Mucosa of descending colon (tissue), 3 donors: Measurements from ENCODE around the gene MPPED2. TPM values are rescaled to one million over a fixed set of nuclear protein-coding genes. Genes with fewer than 3 reads are reported as not detected.
A peak's percentile ranks its signal among the peaks of the same experiment; 100 is the strongest.

ENCODE experiments used
- ATAC-seq: fragments of 200-7000 bp; cut with Tn5 transposase; one replicate; pipeline ENCODE4 v1.9.1; 2020; ENCODE audit warnings: mild to moderate bottlenecking, moderate library complexity
- DNase-seq, 3 donors: peaks; one replicate each; pipeline ENCODE4 v3.0.0-alpha.2; 2020
- H3K36me3 ChIP-seq: fragments of 200-600 bp; one replicate; pipeline ENCODE4 v1.8.0; 2021; ENCODE audit warnings: low read depth, mild to moderate bottlenecking
- H3K4me1 ChIP-seq: fragments of 200-600 bp; one replicate; pipeline ENCODE4 v1.8.0; 2021; ENCODE audit warnings: low read depth, mild to moderate bottlenecking
- H3K4me3 ChIP-seq: fragments of 200-600 bp; one replicate; pipeline ENCODE4 v1.8.0; 2021; ENCODE audit warnings: mild to moderate bottlenecking
- H3K9me3 ChIP-seq: fragments of 200-600 bp; one replicate; pipeline ENCODE4 v1.8.0; 2021; ENCODE audit warnings: mild to moderate bottlenecking
- CTCF ChIP-seq: fragments of 200-600 bp; IDR thresholded peaks from one replicate; pipeline ENCODE4 v1.8.0; 2022; ENCODE audit warnings: antibody characterized with exemption, mild to moderate bottlenecking
- intact Hi-C, 2 donors: fragments of 100-400 bp; cut with DNase I in 1 of 2; cut with micrococcal nuclease in 1 of 2; formaldehyde crosslinking; loops; one replicate each; pipeline versions ENCODE4 v1.11.0 to v1.11.1; 2022; cut with DNase I, micrococcal nuclease
- total RNA-seq, 3 donors: library from RNA; stranded (reverse); fragmentation: NEBNext Ultra II Directional in 2 of 3; extraction: Animal tissue kit (Norgen Biotek cat#: 25700) in 2 of 3; gene quantifications; one replicate each; pipeline versions ENCODE4 v1.2.1 to v1.2.4, GENCODE V29; 2021 to 2023
- donor health status: DM: no; HTN: no; CAD: no; lungs with moderate emphysema.
- donor health status: DM: no; HTN: no; CAD: no.
- donor health status: DM: no; HTN: yes; CAD: no.

Gene MPPED2
- total RNA-seq, 3 donors from 2014 or later: 0.64 to 10.1 (median 1.6) TPM

GRCh38 chr11:30511408-30511807 lies 74.7 kb downstream of the MPPED2 start:
- Histone ChIP-seq H3K4me1 (no peaks in the 10 kb centered on the region), H3K36me3 (no peaks in the 10 kb centered on the region), H3K9me3 (no peaks in the 10 kb centered on the region), H3K4me3 (no peak overlapping the region)
- DNase-seq (no peak), ATAC-seq (no peak)
- intact Hi-C loops: no loop called here
- no peak for TF ChIP-seq CTCF

GRCh38 chr11:30510750-30511149 lies 75.4 kb downstream of the MPPED2 start:
- Histone ChIP-seq H3K4me3 (no peak overlapping the region), H3K9me3 (no peaks in the 10 kb centered on the region), H3K4me1 (peaks cover 4% of the 10 kb centered on the region), H3K36me3 (no peaks in the 10 kb centered on the region)
- intact Hi-C loops: no loop called here
- TF ChIP-seq CTCF: no peak
- DNase-seq (no peak), ATAC-seq (no peak)

GRCh38 chr11:30509364-30509763 lies 76.8 kb downstream of the MPPED2 start:
- intact Hi-C loops: no loop called here
- peaks cover 4% of the 10 kb centered on the region for H3K4me1 ChIP-seq
- no peak for TF ChIP-seq CTCF
- ATAC-seq (no peak), DNase-seq (no peak)
- no peak overlapping the region for H3K4me3 ChIP-seq
- H3K36me3 ChIP-seq: no peaks in the 10 kb centered on the region
- H3K9me3 ChIP-seq: no peaks in the 10 kb centered on the region

GRCh38 chr11:30508594-30508993 lies 77.6 kb downstream of the MPPED2 start:
- peaks cover 4% of the 10 kb centered on the region for H3K4me1 ChIP-seq
- intact Hi-C loops: no loop called here
- DNase-seq: no peak
- ATAC-seq: no peak
- H3K9me3 ChIP-seq: no peaks in the 10 kb centered on the region
- no peaks in the 10 kb centered on the region for H3K36me3 ChIP-seq
- H3K4me3 ChIP-seq: no peak overlapping the region
- no peak for TF ChIP-seq CTCF

- Histone ChIP-seq H3K9me3 (no peaks in the 10 kb centered on the region), H3K4me3 (no peak overlapping the region), H3K4me1 (peaks cover 4% of the 10 kb centered on the region), H3K36me3 (no peaks in the 10 kb centered on the region)
- intact Hi-C loops: no loop called here
- no peak for TF ChIP-seq CTCF
- peak in 1 of 3 donors; percentile 23 for DNase-seq
- ATAC-seq: peak; percentile 84
Observed at GRCh38 chr11:30505603-30506002, 80.5 kb downstream of the MPPED2 start.

GRCh38 chr11:30504468-30504867 lies 81.7 kb downstream of the MPPED2 start:
- intact Hi-C loops: no loop called here
- H3K4me3 ChIP-seq: no peak overlapping the region
- no peak for TF ChIP-seq CTCF
- H3K9me3 ChIP-seq: no peaks in the 10 kb centered on the region
- DNase-seq (no peak), ATAC-seq (no peak)
- H3K36me3 ChIP-seq: no peaks in the 10 kb centered on the region
- H3K4me1 ChIP-seq: peaks cover 4% of the 10 kb centered on the region
